H9 (cell line): ENCODE results near the gene SEC62. TPM values are rescaled to one million over a fixed set of nuclear protein-coding genes. Genes with fewer than 3 reads are reported as not detected.

ENCODE experiments used
- DNase-seq: peaks from one replicate; pipeline ENCODE4 v3.0.0-alpha.2; 2017
- H2AFZ ChIP-seq: one replicate; pipeline ENCODE4 v1.6.1; 2013; ENCODE audit warnings: mild to moderate bottlenecking, low read length, control low read depth, moderate library complexity
- H2AK5ac ChIP-seq: 2 replicates; pipeline ENCODE4 v1.6.1; 2013; ENCODE audit warnings: low read length, control low read depth, mixed read lengths; ENCODE audit not compliant: insufficient read length
- H2BK120ac ChIP-seq: one replicate; pipeline ENCODE4 v1.6.1; 2013; ENCODE audit warnings: low read depth, mild to moderate bottlenecking, low read length, control low read depth, inconsistent platforms; ENCODE audit not compliant: poor library complexity, severe bottlenecking
- H2BK12ac ChIP-seq: 2 replicates; pipeline ENCODE4 v1.6.1; 2013; ENCODE audit warnings: low read length, control low read depth, mixed read lengths, low read depth; ENCODE audit not compliant: insufficient read length
- H2BK15ac ChIP-seq: 2 replicates; pipeline ENCODE4 v1.6.1; 2013; ENCODE audit warnings: low read depth, low read length, control low read depth
- H2BK20ac ChIP-seq: one replicate; pipeline ENCODE4 v1.6.1; 2013; ENCODE audit warnings: low read depth, mild to moderate bottlenecking, low read length, control low read depth, inconsistent platforms; ENCODE audit not compliant: poor library complexity, severe bottlenecking
- H2BK5ac ChIP-seq: 2 replicates; pipeline ENCODE4 v1.6.1; 2013; ENCODE audit warnings: low read length, control low read depth, mixed read lengths; ENCODE audit not compliant: insufficient read length
- H3K14ac ChIP-seq: 2 replicates; pipeline ENCODE4 v1.6.1; 2013; ENCODE audit warnings: low read length, control low read depth; ENCODE audit not compliant: insufficient read depth
- H3K18ac ChIP-seq: 2 replicates; pipeline ENCODE4 v1.6.1; 2013; ENCODE audit warnings: low read depth, mild to moderate bottlenecking, mixed read lengths, low read length, control low read depth; ENCODE audit not compliant: insufficient read length
- H3K23ac ChIP-seq: 2 replicates; pipeline ENCODE4 v1.6.1; 2013; ENCODE audit warnings: low read length, control low read depth, mixed read lengths, low read depth; ENCODE audit not compliant: insufficient read length
- H3K23me2 ChIP-seq: 2 replicates; pipeline ENCODE4 v1.6.1; 2013; ENCODE audit warnings: low read depth, mild to moderate bottlenecking, mixed read lengths, low read length, control low read depth; ENCODE audit not compliant: insufficient read length, poor library complexity, severe bottlenecking
- H3K27ac ChIP-seq: 2 replicates; pipeline ENCODE4 v1.5.1; 2013; ENCODE audit warnings: low read length, control low read depth, mixed read lengths, low read depth; ENCODE audit not compliant: insufficient read length
- H3K27me3 ChIP-seq: 2 replicates; pipeline ENCODE4 v1.6.1; 2013; ENCODE audit warnings: low read length, control low read depth, inconsistent platforms; ENCODE audit not compliant: insufficient read depth
- H3K4ac ChIP-seq: 2 replicates; pipeline ENCODE4 v1.6.1; 2013; ENCODE audit warnings: low read depth, mild to moderate bottlenecking, control low read depth, inconsistent platforms, low read length, moderate library complexity
- H3K4me1 ChIP-seq: 2 replicates; pipeline ENCODE4 v1.6.1; 2013; ENCODE audit warnings: low read length, control low read depth, inconsistent platforms; ENCODE audit not compliant: insufficient read depth
- H3K4me2 ChIP-seq: 2 replicates; pipeline ENCODE4 v1.6.1; 2013; ENCODE audit warnings: low read length, control low read depth, mixed read lengths; ENCODE audit not compliant: insufficient read length, insufficient read depth
- H3K56ac ChIP-seq: 2 replicates; pipeline ENCODE4 v1.6.1; 2013; ENCODE audit warnings: low read depth, mild to moderate bottlenecking, mixed read lengths, low read length, control low read depth; ENCODE audit not compliant: insufficient read length
- H3K79me1 ChIP-seq: 2 replicates; pipeline ENCODE4 v1.6.1; 2013; ENCODE audit warnings: low read depth, mild to moderate bottlenecking, moderate library complexity, low read length, control low read depth, inconsistent platforms; ENCODE audit not compliant: insufficient read depth, poor library complexity, severe bottlenecking
- H3K79me2 ChIP-seq: 2 replicates; pipeline ENCODE4 v1.6.1; 2013; ENCODE audit warnings: low read length, control low read depth, inconsistent platforms; ENCODE audit not compliant: insufficient read depth
- H3K9ac ChIP-seq: 2 replicates; pipeline ENCODE4 v1.6.1; 2013; ENCODE audit warnings: low read length, control low read depth, mixed read lengths; ENCODE audit not compliant: insufficient read length; ENCODE audit errors: extremely low read depth
- H3K9me3 ChIP-seq: one replicate; pipeline ENCODE4 v1.6.1; 2013; ENCODE audit warnings: low read depth, low read length, inconsistent platforms; ENCODE audit not compliant: control insufficient read depth
- H3T11ph ChIP-seq: one replicate; pipeline ENCODE4 v1.6.1; 2013; ENCODE audit warnings: mild to moderate bottlenecking, low read length, control low read depth, inconsistent platforms
- H4K20me1 ChIP-seq: one replicate; pipeline ENCODE4 v1.6.1; 2013; ENCODE audit not compliant: control insufficient read depth, insufficient read length, insufficient read depth
- H4K5ac ChIP-seq: 2 replicates; pipeline ENCODE4 v1.6.1; 2013; ENCODE audit warnings: low read depth, mild to moderate bottlenecking, mixed read lengths, low read length, control low read depth; ENCODE audit not compliant: insufficient read length
- H4K8ac ChIP-seq: replicated peaks from 2 replicates; pipeline ENCODE4 v1.6.1; 2013; ENCODE audit warnings: low read length, control low read depth, mixed read lengths, low read depth; ENCODE audit not compliant: insufficient read length
- H4K91ac ChIP-seq: 2 replicates; pipeline ENCODE4 v1.6.1; 2013; ENCODE audit warnings: low read depth, mild to moderate bottlenecking, moderate library complexity, mixed read lengths, low read length, control low read depth; ENCODE audit not compliant: insufficient read length
- H3K27ac Mint-ChIP-seq, 3 experiments: 2 replicates in 2 of 3; 3 replicates in 1 of 3; pipeline ENCODE4 v1.8.0; 2020 to 2021; ENCODE audit warnings: mixed read lengths in 3 of 3, mild to moderate bottlenecking in 1 of 3, moderate library complexity in 1 of 3
- H3K27me3 Mint-ChIP-seq: 2 replicates; pipeline ENCODE4 v1.8.0; 2021; ENCODE audit warnings: low read depth, mild to moderate bottlenecking, moderate library complexity, mixed read lengths
- H3K36me3 Mint-ChIP-seq, 3 experiments: 2 replicates in 2 of 3; 3 replicates in 1 of 3; pipeline ENCODE4 v1.8.0; 2020 to 2021; ENCODE audit warnings: low read depth in 3 of 3, mixed read lengths in 3 of 3; ENCODE audit not compliant: insufficient read depth in 1 of 3
- H3K4me1 Mint-ChIP-seq, 2 experiments: 2 replicates each; pipeline ENCODE4 v1.8.0; 2020; ENCODE audit warnings: mixed read lengths in 2 of 2
- H3K4me3 Mint-ChIP-seq, 2 experiments: 2 replicates in 1 of 2; 3 replicates in 1 of 2; pipeline ENCODE4 v1.8.0; 2020 to 2021; ENCODE audit warnings: mild to moderate bottlenecking in 2 of 2, mixed read lengths in 2 of 2, moderate library complexity in 1 of 2
- H3K9me3 Mint-ChIP-seq, 2 experiments: 2 replicates in 1 of 2; 3 replicates in 1 of 2; pipeline ENCODE4 v1.8.0; 2020; ENCODE audit warnings: mild to moderate bottlenecking in 2 of 2, mixed read lengths in 2 of 2, moderate library complexity in 1 of 2
- WGBS: extraction: QIAGEN DNeasy Blood & Tissue Kit; methylation state at CpG from one replicate; pipeline ENCODE4 v1.1.7; 2013; ENCODE audit warnings: missing lambda C conversion rate, low lambda C conversion rate, mixed read lengths; ENCODE audit not compliant: insufficient read length; ENCODE audit errors: extremely low coverage; 5-methylcytosine and 5-hydroxymethylcytosine counted together
- total RNA-seq: library from RNA; stranded (reverse); gene quantifications from 2 replicates; pipeline ENCODE4 v1.2.1, GENCODE V29; 2021
- TF ChIP-seq, protein P1 (sequence below): fragments of 200-600 bp; sonication (generic); conservative IDR thresholded peaks from 3 replicates; pipeline ENCODE4 v1.8.0; 2021; ENCODE audit warnings: antibody characterized with exemption, mild to moderate bottlenecking

Gene SEC62
- total RNA-seq, 1 experiment from 2014 or later, result 98.7 TPM

DNA sequence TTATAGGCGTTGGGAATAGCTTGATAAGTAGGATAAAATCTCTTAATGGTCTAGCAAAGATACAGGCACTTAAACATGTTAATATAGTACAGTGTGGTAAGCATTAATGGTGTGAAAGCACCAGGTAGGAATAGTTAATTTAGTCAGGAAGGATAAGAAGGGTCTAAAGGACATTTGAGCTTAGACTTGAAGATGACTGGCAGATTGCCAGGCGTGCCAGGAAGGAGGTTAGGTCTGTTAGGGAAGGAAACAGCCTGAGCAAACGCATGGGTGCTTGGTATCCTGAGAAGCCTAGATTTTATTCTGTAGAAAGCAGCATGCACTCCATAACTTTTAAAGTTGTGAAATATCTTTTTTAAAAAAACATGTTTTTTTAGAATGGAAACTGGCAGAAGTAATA lies 17.7 kb downstream of the SEC62 start:
- no peaks in the 10 kb centered on the region for H3K27me3 ChIP-seq
- Mint-ChIP-seq H3K4me1 (no peaks in the 10 kb centered on the region), H3K36me3 (peaks cover 29 to 84% (median 81%) of the 10 kb centered on the region in 3 experiments), H3K27ac (no peak overlapping the region; a peak in 1 of 7 replicates), H3K9me3 (no peaks in the 10 kb centered on the region), H3K4me3 (no peak overlapping the region), H3K27me3 (no peaks in the 10 kb centered on the region)
- no peak overlapping the region for H2BK120ac ChIP-seq
- no peak overlapping the region for H3T11ph ChIP-seq
- no peak overlapping the region for H4K91ac ChIP-seq
- H3K9me3 ChIP-seq, result no peaks in the 10 kb centered on the region
- no peak overlapping the region for H3K27ac ChIP-seq
- no peak overlapping the region for H2AK5ac ChIP-seq
- no peak overlapping the region for H3K9ac ChIP-seq
- H4K20me1 ChIP-seq, result no peaks in the 10 kb centered on the region
- H3K56ac ChIP-seq, result no peak overlapping the region
- no peak overlapping the region for H3K4ac ChIP-seq
- no peaks in the 10 kb centered on the region for H3K79me1 ChIP-seq
- H2BK20ac ChIP-seq, result no peak overlapping the region
- no peak overlapping the region for H2BK12ac ChIP-seq
- no peak overlapping the region for H3K18ac ChIP-seq
- H4K8ac ChIP-seq, result no peak overlapping the region
- TF ChIP-seq, protein P1, sequence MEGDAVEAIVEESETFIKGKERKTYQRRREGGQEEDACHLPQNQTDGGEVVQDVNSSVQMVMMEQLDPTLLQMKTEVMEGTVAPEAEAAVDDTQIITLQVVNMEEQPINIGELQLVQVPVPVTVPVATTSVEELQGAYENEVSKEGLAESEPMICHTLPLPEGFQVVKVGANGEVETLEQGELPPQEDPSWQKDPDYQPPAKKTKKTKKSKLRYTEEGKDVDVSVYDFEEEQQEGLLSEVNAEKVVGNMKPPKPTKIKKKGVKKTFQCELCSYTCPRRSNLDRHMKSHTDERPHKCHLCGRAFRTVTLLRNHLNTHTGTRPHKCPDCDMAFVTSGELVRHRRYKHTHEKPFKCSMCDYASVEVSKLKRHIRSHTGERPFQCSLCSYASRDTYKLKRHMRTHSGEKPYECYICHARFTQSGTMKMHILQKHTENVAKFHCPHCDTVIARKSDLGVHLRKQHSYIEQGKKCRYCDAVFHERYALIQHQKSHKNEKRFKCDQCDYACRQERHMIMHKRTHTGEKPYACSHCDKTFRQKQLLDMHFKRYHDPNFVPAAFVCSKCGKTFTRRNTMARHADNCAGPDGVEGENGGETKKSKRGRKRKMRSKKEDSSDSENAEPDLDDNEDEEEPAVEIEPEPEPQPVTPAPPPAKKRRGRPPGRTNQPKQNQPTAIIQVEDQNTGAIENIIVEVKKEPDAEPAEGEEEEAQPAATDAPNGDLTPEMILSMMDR, result no peak
- H2AFZ ChIP-seq, result no peak overlapping the region
- DNase-seq, result no peak
- H2BK5ac ChIP-seq, result no peak overlapping the region
- no peak overlapping the region for H2BK15ac ChIP-seq
- no peaks in the 10 kb centered on the region for H3K79me2 ChIP-seq
- no peaks in the 10 kb centered on the region for H3K23me2 ChIP-seq
- no peak overlapping the region for H4K5ac ChIP-seq
- H3K14ac ChIP-seq, result no peak overlapping the region
- no CpG with 5 or more reads among the region's 3 CpGs for WGBS
- H3K4me1 ChIP-seq, result no peaks in the 10 kb centered on the region
- H3K4me2 ChIP-seq, result no peak overlapping the region
- no peak overlapping the region for H3K23ac ChIP-seq
